OCI-LY1 (cell line): Measurements from ENCODE around the gene ZMPSTE24.

Source experiments
- EZH2 ChIP-seq: fragments of 200-600 bp; sonication (generic), shearing (Covaris generic); IDR thresholded peaks from 2 replicates; pipeline ENCODE4 v1.8.0; 2017; ENCODE audit warnings: borderline replicate concordance, mixed run types, mild to moderate bottlenecking, antibody characterized with exemption, low read length, moderate library complexity, mixed read lengths
- TF ChIP-seq, protein P1 (sequence below): fragments of 200-600 bp; sonication (generic), shearing (Covaris generic); IDR thresholded peaks from 2 replicates; pipeline ENCODE4 v1.5.1; 2017; ENCODE audit warnings: mild to moderate bottlenecking, antibody characterized with exemption, low read length, moderate library complexity, mixed read lengths

- TF ChIP-seq, protein P1, sequence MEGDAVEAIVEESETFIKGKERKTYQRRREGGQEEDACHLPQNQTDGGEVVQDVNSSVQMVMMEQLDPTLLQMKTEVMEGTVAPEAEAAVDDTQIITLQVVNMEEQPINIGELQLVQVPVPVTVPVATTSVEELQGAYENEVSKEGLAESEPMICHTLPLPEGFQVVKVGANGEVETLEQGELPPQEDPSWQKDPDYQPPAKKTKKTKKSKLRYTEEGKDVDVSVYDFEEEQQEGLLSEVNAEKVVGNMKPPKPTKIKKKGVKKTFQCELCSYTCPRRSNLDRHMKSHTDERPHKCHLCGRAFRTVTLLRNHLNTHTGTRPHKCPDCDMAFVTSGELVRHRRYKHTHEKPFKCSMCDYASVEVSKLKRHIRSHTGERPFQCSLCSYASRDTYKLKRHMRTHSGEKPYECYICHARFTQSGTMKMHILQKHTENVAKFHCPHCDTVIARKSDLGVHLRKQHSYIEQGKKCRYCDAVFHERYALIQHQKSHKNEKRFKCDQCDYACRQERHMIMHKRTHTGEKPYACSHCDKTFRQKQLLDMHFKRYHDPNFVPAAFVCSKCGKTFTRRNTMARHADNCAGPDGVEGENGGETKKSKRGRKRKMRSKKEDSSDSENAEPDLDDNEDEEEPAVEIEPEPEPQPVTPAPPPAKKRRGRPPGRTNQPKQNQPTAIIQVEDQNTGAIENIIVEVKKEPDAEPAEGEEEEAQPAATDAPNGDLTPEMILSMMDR: no peak
- no peak for TF ChIP-seq EZH2
Measured at GRCh38 chr1:40218333-40218732, 39.7 kb upstream of the ZMPSTE24 start.
